Heart left ventricle (tissue), 13 donors: ENCODE measurements around the gene DNHD1.

Experiments used
- POLR2A ChIP-seq, 2 donors: fragments of 450-650 bp; IDR thresholded peaks; one replicate each; pipeline ENCODE4 v1.6.1; 2017; ENCODE audit warnings: antibody characterized with exemption in 2 of 2, mild to moderate bottlenecking in 2 of 2, moderate library complexity in 2 of 2
- TF ChIP-seq, protein P1 (sequence below), 12 donors: fragments of 200-600 bp; sonication (generic) in 4 of 12; IDR thresholded peaks; one replicate each; pipeline versions ENCODE4 v1.5.0 to v1.8.0; 2018 to 2022; ENCODE audit warnings: antibody characterized with exemption in 12 of 12, mild to moderate bottlenecking in 5 of 12
- donor health status: ischemic (EF 13 %, LVEDD 7.1; RV severe dilation, severe dysfunction).
- donor health status: DM: no; HTN: yes; CAD: no.
- donor health status: DM: no; HTN: no; CAD: no.
- donor health status: ischemic (EF 25% LVEDD 6.9; RV normal size, moderate dysfunction).
- donor health status: ischemic (EF 25% LVEDD 5.7; RV mildly dilated, moderate dysfunction).
- donor health status: ischemic (EF 35%, LVEDD 5.7; RV mildly dilated, moderate dysfunction).
- donor health status: nonischemic (EF 11% LVEDD 7.7; RV severe dilation, severe dysfunction).
- donor health status: DM: yes; HTN: yes; CAD: no.
- donor health status: PGD.
- donor health status: ischemic (EF 29% LVEDD 5.4; RV normal size, mild dysfunction).
- donor health status: nonischemic (EF 23%, LVEDD 6.1; RV moderate dilation, normal function).

- TF ChIP-seq, protein P1, sequence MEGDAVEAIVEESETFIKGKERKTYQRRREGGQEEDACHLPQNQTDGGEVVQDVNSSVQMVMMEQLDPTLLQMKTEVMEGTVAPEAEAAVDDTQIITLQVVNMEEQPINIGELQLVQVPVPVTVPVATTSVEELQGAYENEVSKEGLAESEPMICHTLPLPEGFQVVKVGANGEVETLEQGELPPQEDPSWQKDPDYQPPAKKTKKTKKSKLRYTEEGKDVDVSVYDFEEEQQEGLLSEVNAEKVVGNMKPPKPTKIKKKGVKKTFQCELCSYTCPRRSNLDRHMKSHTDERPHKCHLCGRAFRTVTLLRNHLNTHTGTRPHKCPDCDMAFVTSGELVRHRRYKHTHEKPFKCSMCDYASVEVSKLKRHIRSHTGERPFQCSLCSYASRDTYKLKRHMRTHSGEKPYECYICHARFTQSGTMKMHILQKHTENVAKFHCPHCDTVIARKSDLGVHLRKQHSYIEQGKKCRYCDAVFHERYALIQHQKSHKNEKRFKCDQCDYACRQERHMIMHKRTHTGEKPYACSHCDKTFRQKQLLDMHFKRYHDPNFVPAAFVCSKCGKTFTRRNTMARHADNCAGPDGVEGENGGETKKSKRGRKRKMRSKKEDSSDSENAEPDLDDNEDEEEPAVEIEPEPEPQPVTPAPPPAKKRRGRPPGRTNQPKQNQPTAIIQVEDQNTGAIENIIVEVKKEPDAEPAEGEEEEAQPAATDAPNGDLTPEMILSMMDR (IDR thresholded peaks at IDR 0.05) = no peak
- TF ChIP-seq POLR2A (IDR thresholded peaks at IDR 0.05) = no peak
Measured at GRCh38 chr11:6596239-6596877, 99.3 kb downstream of the DNHD1 start.
